ENCODE data around the gene GDA. TPM values are rescaled to one million over a fixed set of nuclear protein-coding genes. Genes with fewer than 3 reads are reported as not detected.

GDA gene
- total RNA-seq, 2 donors from 2014 or later = 1.6 to 4.4 TPM

DNA sequence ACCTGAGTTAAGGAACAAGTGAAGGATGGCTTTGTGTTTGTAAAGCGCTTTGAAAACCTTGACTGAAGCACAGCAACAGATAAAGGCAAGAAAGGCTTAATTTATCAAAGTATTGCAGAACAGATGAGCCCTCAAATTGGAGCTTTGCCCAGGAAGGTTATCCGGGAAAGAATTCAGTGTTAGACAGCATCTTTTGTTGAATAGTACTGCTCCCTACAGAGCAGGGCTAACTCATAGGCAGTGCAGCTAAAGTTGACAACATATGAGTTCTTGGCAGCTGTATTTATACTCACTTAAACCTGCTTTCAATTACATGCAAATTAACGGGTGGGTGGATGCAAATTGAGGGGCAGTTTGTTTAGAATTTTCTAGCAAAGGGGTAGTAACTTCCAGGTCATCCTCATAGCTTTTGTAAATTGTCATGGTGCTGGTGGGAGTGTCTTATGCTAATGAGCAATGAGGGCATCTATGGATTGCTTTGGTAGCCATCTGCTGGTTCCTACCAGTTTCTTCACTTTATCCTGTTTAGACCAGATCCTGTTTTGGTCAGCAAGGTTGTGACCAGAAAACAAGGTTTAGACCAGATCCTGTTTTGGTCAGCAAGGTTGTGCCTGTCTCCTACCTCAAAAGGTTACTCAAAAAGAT is 105.8 kb downstream of the GDA start:
- Histone ChIP-seq H3K27ac (no peak overlapping the region), H3K9me3 (no peaks in the 10 kb centered on the region), H3K27me3 (no peaks in the 10 kb centered on the region), H3K4me1 (no peaks in the 10 kb centered on the region), H3K36me3 (replicated peaks in 1 of 2; ENCODE audit: insufficient read depth in 1 of 2, low read depth in 2 of 2) (no peaks in the 10 kb centered on the region), H3K4me3 (no peak overlapping the region)
- TF ChIP-seq, protein P1, sequence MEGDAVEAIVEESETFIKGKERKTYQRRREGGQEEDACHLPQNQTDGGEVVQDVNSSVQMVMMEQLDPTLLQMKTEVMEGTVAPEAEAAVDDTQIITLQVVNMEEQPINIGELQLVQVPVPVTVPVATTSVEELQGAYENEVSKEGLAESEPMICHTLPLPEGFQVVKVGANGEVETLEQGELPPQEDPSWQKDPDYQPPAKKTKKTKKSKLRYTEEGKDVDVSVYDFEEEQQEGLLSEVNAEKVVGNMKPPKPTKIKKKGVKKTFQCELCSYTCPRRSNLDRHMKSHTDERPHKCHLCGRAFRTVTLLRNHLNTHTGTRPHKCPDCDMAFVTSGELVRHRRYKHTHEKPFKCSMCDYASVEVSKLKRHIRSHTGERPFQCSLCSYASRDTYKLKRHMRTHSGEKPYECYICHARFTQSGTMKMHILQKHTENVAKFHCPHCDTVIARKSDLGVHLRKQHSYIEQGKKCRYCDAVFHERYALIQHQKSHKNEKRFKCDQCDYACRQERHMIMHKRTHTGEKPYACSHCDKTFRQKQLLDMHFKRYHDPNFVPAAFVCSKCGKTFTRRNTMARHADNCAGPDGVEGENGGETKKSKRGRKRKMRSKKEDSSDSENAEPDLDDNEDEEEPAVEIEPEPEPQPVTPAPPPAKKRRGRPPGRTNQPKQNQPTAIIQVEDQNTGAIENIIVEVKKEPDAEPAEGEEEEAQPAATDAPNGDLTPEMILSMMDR (IDR thresholded peaks at IDR 0.05) = no peak
- TF ChIP-seq POLR2A (IDR thresholded peaks at IDR 0.05) = no peak
- intact Hi-C loops (cut with DNase I) = no loop called here
- ATAC-seq (no peak), DNase-seq (no peak)
- 36 to 58% methylated on average over 3 of the region's 3 CpGs for WGBS, 2 donors

DNA sequence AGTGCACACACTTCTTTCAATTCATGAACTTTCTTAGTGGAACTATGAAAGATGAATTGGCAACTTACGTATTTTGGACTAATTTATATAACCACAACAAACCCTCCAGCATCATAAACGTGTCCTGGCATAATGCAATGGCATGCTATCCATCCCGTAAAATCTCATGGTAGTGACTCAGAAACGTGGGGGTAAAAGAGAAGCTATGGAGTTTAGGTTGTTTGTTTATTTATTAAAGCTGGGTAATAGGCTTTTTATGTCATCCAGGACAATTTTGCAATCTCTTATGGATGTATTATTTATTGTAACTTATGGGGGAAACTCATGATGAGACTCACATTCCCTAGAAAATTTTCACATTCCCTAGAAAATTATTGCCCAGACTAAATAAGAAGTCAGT is 106.3 kb downstream of the GDA start:
- Histone ChIP-seq H3K27ac (no peak overlapping the region), H3K36me3 (replicated peaks in 1 of 2; ENCODE audit: insufficient read depth in 1 of 2, low read depth in 2 of 2) (no peaks in the 10 kb centered on the region), H3K27me3 (no peaks in the 10 kb centered on the region), H3K4me3 (no peak overlapping the region), H3K4me1 (no peaks in the 10 kb centered on the region), H3K9me3 (no peaks in the 10 kb centered on the region)
- DNase-seq (no peak), ATAC-seq (no peak)
- WGBS, 2 donors = 67 to 72% methylated on average over 4 of the region's 4 CpGs
- TF ChIP-seq, protein P1 (IDR thresholded peaks at IDR 0.05) = no peak
- TF ChIP-seq POLR2A (IDR thresholded peaks at IDR 0.05) = no peak
- intact Hi-C loops (cut with DNase I) = no loop called here

DNA sequence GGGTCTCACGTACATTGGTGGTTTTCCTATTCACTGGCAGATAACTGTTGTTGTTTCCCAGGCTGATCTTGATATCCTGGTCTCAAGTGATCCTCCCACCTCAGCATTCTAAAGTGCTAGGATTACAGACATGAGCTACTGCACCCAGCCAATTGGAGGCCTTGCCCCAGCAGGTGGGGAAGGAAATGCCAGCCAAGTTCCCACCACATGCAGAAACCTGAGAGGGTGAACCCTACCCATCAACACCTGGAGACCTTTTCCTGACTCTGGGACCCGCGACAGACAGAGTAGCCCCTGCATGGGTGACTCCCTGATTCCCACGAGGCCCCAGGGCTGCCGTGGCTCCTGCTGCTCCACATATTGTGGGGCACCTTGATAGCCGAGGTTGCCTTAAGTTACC is 107.7 kb downstream of the GDA start:
- intact Hi-C loops (cut with DNase I) = no loop called here
- no peak for TF ChIP-seq POLR2A (IDR thresholded peaks at IDR 0.05)
- TF ChIP-seq, protein P1 (IDR thresholded peaks at IDR 0.05) = no peak
- H3K27ac ChIP-seq = no peak overlapping the region

DNA sequence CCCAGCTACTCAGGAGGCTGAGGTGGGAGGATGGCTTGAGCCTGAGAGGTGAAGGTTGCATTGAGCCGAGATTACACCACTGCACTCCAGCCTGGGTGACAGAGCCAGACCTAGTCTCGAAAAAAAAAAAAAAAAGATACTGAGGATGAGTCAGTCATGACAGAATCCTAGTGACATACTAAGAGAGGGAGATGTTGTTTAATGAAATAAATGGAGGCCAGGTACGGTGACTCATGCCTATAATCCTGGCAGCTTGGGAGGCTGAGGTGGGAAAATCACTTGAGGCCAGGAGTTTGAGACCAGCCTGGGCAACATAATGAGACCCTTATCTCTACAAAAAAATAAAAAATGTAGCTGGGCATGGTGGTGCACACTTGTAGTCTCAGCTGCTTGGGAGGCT is 108.6 kb downstream of the GDA start:
- Histone ChIP-seq H3K27me3 (no peaks in the 10 kb centered on the region), H3K4me1 (no peaks in the 10 kb centered on the region), H3K9me3 (no peaks in the 10 kb centered on the region), H3K27ac (no peak overlapping the region), H3K4me3 (no peak overlapping the region), H3K36me3 (replicated peaks in 1 of 2; ENCODE audit: insufficient read depth in 1 of 2, low read depth in 2 of 2) (no peaks in the 10 kb centered on the region)
- 56 to 73% methylated on average over 3 of the region's 3 CpGs for WGBS, 2 donors
- no peak for ATAC-seq
- intact Hi-C loops (cut with DNase I) = no loop called here
- DNase-seq = no peak
- TF ChIP-seq, protein P1 (IDR thresholded peaks at IDR 0.05) = no peak
- TF ChIP-seq POLR2A (IDR thresholded peaks at IDR 0.05) = no peak

More for the DNA sequence above, 107.7 kb downstream of the GDA start:
- ATAC-seq (no peak), DNase-seq (no peak)
- H3K4me1 ChIP-seq = no peaks in the 10 kb centered on the region
- H3K27me3 ChIP-seq = no peaks in the 10 kb centered on the region
- H3K9me3 ChIP-seq = no peaks in the 10 kb centered on the region
- WGBS, 2 donors = 78 to 82% methylated on average over 6 of the region's 6 CpGs
- no peaks in the 10 kb centered on the region for H3K36me3 ChIP-seq (replicated peaks in 1 of 2; ENCODE audit: insufficient read depth in 1 of 2, low read depth in 2 of 2)
- no peak overlapping the region for H3K4me3 ChIP-seq

DNA sequence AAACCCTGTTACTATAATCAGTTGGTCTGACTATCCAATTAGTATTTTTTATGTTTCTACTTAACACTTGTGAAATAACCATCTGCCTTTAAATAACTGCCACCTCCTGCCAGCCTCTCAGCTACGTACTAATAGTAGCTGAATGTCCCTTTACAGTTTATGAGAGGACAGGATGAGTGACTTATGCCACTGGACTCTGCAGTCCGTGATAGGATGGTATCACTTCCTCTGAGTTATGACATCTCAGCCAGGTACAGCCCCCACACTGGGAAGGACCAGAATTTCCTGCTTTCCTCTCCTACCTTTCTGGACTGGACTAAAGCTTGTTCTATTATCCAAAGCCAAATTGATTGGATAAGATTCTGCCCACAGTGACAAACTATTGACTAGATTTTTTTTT is 112.8 kb downstream of the GDA start:
- H3K27me3 ChIP-seq = no peaks in the 10 kb centered on the region

More for the DNA sequence above, 112.8 kb downstream of the GDA start:
- H3K4me3 ChIP-seq = no peak overlapping the region
- DNase-seq = no peak
- no peak for TF ChIP-seq POLR2A (IDR thresholded peaks at IDR 0.05)
- H3K27ac ChIP-seq = no peak overlapping the region
- no peak for ATAC-seq
- intact Hi-C loops (cut with DNase I) = loop anchor here (5.0 kb wide), 1 partner anchor 220 kb away; no protein-coding TSS in a partner anchor
- no peaks in the 10 kb centered on the region for H3K4me1 ChIP-seq
- H3K36me3 ChIP-seq (replicated peaks in 1 of 2; ENCODE audit: insufficient read depth in 1 of 2, low read depth in 2 of 2) = no peaks in the 10 kb centered on the region
- WGBS, 2 donors = 34 to 38% methylated on average over 2 of the region's 2 CpGs
- no peaks in the 10 kb centered on the region for H3K9me3 ChIP-seq

Measured in body of pancreas (tissue), 4 donors.